Transverse colon (tissue), 4 donors: Measurements from ENCODE around the gene MON1A. TPM values are rescaled to one million over a fixed set of nuclear protein-coding genes. Genes with fewer than 3 reads are reported as not detected.
"Not testable (repeated sequence)": the region's sequence is repeated elsewhere in the genome, so short reads cannot be mapped to it uniquely, and the experiment has no call there.

Experiments used
- DNase-seq: peaks from one replicate; pipeline ENCODE4 v3.0.0-alpha.2; 2019
- H3K27ac ChIP-seq, 4 donors: fragments of 200-600 bp; sonication (generic); 2 replicates each; pipeline ENCODE4 v1.5.1; 2016 to 2018; ENCODE audit warnings: inconsistent platforms in 4 of 4
- H3K27me3 ChIP-seq: fragments of 200-600 bp; sonication (generic); 2 replicates; pipeline ENCODE4 v1.5.1; 2017; ENCODE audit warnings: inconsistent platforms
- H3K36me3 ChIP-seq, 4 donors: fragments of 200-600 bp; sonication (generic); 2 replicates each; pipeline ENCODE4 v1.5.1; 2017 to 2019; ENCODE audit warnings: inconsistent platforms in 4 of 4
- H3K4me1 ChIP-seq, 4 donors: fragments of 200-600 bp; sonication (generic); 2 replicates each; pipeline ENCODE4 v1.5.1; 2017 to 2020; ENCODE audit warnings: inconsistent platforms in 4 of 4
- H3K4me3 ChIP-seq, 4 donors: fragments of 200-600 bp; sonication (generic); 1 replicate in 1 of 4; 2 replicates in 3 of 4; pipeline versions ENCODE4 v1.5.1 to v1.6.1; 2017 to 2019; ENCODE audit warnings: inconsistent platforms in 4 of 4
- H3K9me3 ChIP-seq, 2 donors: fragments of 200-600 bp; sonication (generic); 2 replicates each; pipeline ENCODE4 v1.5.1; 2017 to 2019; ENCODE audit warnings: inconsistent platforms in 2 of 2
- EP300 ChIP-seq: sonication (generic); formaldehyde crosslinking; IDR thresholded peaks from one replicate; pipeline ENCODE4 v1.6.1; 2017; ENCODE audit warnings: antibody characterized with exemption, low read depth
- POLR2A ChIP-seq: fragments of 450-650 bp; IDR thresholded peaks from one replicate; pipeline ENCODE4 v1.6.1; 2016; ENCODE audit warnings: antibody characterized with exemption, mild to moderate bottlenecking, moderate library complexity
- POLR2AphosphoS5 ChIP-seq, 3 donors: sonication (generic); formaldehyde crosslinking; IDR thresholded peaks; one replicate each; pipeline ENCODE4 v1.6.1; 2016; ENCODE audit warnings: antibody characterized with exemption in 3 of 3
- WGBS, 2 donors: methylation state at CpG; one replicate each; pipeline ENCODE4 v1.1.5; 2018; ENCODE audit warnings: low coverage in 1 of 2; 5-methylcytosine and 5-hydroxymethylcytosine counted together
- in situ Hi-C, 4 donors: fragments of 200-750 bp; cut with MboI; loops; one replicate each; pipeline versions ENCODE4 v1.15.0 to v1.15.1; 2017; ENCODE audit warnings: low sequenced_read_pairs in 3 of 4, low pct_ligation_motif_present in 1 of 4, low pct_unique_long_range_greater_than_20kb in 1 of 4
- intact Hi-C: fragments of 100-400 bp; cut with DNase I; formaldehyde crosslinking; loops from one replicate; pipeline ENCODE4 v1.15.1; 2023; ENCODE audit warnings: low total_unique reads
- total RNA-seq, 4 donors: library from RNA; depleted of rRNA; stranded (reverse); fragments of >200 nt; gene quantifications; one replicate each; pipeline ENCODE4 v1.1.0, GENCODE V29; 2016
- TF ChIP-seq, protein P1 (sequence below), 5 experiments: fragments of 200-600 bp in 3 of 5; fragments of 450-650 bp in 2 of 5; sonication (generic) in 3 of 5; IDR thresholded peaks; 1 replicate in 2 of 5; 2 replicates in 3 of 5; pipeline ENCODE4 v1.5.1; 2016 to 2017; ENCODE audit warnings: antibody characterized with exemption in 5 of 5, inconsistent platforms in 3 of 5, mild to moderate bottlenecking in 2 of 5, moderate library complexity in 1 of 5

The MON1A gene
- total RNA-seq, 4 donors from 2014 or later = 0.80 to 10.5 (median 8.7) TPM

DNA sequence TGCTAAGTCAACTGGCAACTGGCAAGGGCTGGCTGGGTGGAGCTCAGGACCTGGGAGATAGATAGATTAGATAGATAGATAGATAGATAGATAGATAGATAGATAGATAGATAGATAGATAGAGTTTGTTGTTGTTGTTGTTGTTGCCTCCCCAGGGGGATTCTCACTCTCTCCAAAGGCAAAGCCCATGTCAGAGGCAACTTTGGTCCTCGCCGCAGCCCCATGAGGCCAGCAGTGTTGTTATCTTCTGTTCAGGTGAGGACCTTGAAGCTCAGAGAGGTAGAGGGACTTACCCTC lies 18.5 kb downstream of the MON1A start:
- no peak overlapping the region for H3K4me3 ChIP-seq
- in situ Hi-C loops = no loop called here
- 100% methylated on average over 2 of the region's 2 CpGs; no CpG with 5 or more reads in 1 of the 2 donors for WGBS, 2 donors

DNA sequence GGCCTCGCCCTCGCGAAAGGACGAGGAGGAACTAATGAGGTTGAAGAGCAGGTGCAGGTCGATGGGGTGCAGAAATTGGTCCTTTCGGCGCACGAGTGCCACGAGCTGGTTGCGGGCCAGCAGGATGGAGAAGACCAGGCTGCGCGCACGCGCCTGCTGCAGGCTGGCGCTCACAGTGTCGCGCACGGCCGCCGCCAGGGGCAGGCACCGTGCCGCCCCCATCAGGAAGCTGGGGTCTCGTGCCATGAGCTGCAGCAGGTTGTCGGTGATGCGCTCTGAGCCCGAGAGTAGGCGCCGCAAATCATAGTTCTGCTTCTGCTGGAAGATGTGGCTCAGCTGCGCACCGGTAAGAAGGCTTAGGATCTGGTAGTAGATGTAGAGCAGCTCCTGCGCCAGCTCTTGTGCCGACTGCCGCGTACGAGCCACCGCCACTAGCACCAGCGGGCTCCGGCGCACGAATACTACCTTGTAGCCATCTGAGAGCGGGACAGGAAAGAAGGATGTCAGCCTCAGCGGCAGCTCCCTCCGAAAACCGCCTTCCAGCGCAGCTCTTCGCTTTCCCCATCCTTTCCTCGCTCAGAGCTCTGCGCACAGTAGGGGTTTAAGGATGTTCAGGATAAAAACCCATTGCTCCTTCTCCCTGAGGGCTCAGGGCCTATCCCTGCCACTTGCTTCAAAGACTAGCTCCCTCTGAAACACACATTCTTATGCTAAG lies 19.0 kb downstream of the MON1A start:
- in situ Hi-C loops (no loop called here), intact Hi-C loops (no loop called here)
- no peaks in the 10 kb centered on the region for H3K27me3 ChIP-seq
- no peaks in the 10 kb centered on the region for H3K9me3 ChIP-seq
- WGBS, 2 donors = 84 to 91% methylated on average over 16 to 38 of the region's 48 CpGs
- TF ChIP-seq POLR2AphosphoS5 (IDR thresholded peaks at IDR 0.05) = no peak
- TF ChIP-seq, protein P1, sequence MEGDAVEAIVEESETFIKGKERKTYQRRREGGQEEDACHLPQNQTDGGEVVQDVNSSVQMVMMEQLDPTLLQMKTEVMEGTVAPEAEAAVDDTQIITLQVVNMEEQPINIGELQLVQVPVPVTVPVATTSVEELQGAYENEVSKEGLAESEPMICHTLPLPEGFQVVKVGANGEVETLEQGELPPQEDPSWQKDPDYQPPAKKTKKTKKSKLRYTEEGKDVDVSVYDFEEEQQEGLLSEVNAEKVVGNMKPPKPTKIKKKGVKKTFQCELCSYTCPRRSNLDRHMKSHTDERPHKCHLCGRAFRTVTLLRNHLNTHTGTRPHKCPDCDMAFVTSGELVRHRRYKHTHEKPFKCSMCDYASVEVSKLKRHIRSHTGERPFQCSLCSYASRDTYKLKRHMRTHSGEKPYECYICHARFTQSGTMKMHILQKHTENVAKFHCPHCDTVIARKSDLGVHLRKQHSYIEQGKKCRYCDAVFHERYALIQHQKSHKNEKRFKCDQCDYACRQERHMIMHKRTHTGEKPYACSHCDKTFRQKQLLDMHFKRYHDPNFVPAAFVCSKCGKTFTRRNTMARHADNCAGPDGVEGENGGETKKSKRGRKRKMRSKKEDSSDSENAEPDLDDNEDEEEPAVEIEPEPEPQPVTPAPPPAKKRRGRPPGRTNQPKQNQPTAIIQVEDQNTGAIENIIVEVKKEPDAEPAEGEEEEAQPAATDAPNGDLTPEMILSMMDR (IDR thresholded peaks at IDR 0.05) = no peak
- no peak for TF ChIP-seq EP300
- no peak for TF ChIP-seq POLR2A
- no peak for DNase-seq
- H3K27ac ChIP-seq = no peak overlapping the region
- peaks cover 0 to 10% (median 0%) of the 10 kb centered on the region in 4 donors for H3K36me3 ChIP-seq
- peaks cover 8 to 18% (median 13%) of the 10 kb centered on the region in 4 donors for H3K4me1 ChIP-seq
- no peak overlapping the region for H3K4me3 ChIP-seq

More for the DNA sequence above, 18.5 kb downstream of the MON1A start:
- intact Hi-C loops = no loop called here
- H3K27me3 ChIP-seq = no peaks in the 10 kb centered on the region
- peaks cover 0 to 10% (median 0%) of the 10 kb centered on the region in 4 donors for H3K36me3 ChIP-seq
- H3K4me1 ChIP-seq = peaks cover 3 to 13% (median 8%) of the 10 kb centered on the region in 4 donors
- no peaks in the 10 kb centered on the region for H3K9me3 ChIP-seq
- DNase-seq = no peak
- no peak overlapping the region for H3K27ac ChIP-seq
- TF ChIP-seq EP300 (no peak), POLR2AphosphoS5 (IDR thresholded peaks at IDR 0.05) (no peak), POLR2A (no peak)
- TF ChIP-seq, protein P1 (IDR thresholded peaks at IDR 0.05) = no peak

DNA sequence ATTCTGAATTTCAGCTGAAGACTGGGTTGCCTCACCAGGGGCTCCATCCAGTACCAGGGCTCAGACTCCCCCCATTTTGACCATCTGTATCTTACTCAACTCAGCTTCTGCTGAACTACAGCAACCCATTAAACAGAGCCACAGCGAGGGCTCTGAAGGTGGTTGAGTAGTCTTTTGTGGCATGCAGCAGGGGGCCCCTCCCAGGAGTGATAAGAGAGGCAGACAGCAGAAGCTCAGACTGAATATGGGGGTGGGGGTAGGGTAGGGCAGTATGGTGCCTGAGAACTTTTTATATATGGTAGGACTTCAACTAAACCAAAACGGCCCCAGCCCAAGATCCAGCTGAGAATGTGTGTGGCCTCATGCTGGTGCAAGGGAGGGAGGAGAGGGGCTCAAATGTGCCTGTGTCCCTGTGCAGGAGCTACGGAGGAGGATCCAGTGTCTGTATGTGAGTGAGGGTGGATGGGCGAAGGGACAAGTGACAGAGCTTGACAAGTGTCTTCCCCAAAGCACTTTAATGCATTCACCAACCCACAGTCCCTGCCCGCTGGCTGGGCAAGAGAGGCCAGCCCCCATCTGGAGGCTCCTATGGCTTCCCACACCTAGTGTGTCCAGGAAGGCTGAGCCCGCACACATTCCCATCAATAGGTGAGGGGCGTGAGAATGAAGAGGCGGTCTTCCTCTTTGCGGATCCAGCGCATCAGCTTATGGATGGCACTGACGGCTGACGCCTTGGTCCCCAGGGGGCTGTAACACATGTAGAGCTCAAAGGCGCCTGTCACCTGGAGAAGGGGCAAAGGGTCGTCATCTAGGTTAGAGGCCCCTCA lies 21.0 kb downstream of the MON1A start:
- no peak for TF ChIP-seq POLR2AphosphoS5 (IDR thresholded peaks at IDR 0.05)
- TF ChIP-seq, protein P1 (IDR thresholded peaks at IDR 0.05) = no peak
- TF ChIP-seq POLR2A = no peak
- no peak for TF ChIP-seq EP300
- intact Hi-C loops = loop anchor here (10.0 kb wide), 1 partner anchor 204 kb away; no protein-coding TSS in a partner anchor
- no peak for DNase-seq
- peaks cover 0 to 10% (median 0%) of the 10 kb centered on the region in 4 donors for H3K36me3 ChIP-seq
- 75 to 94% methylated on average over 2 to 14 of the region's 14 CpGs for whole genome bisulfite sequencing, 2 donors
- H3K4me1 ChIP-seq = peaks cover 20 to 36% (median 29%) of the 10 kb centered on the region in 4 donors
- no peak overlapping the region for H3K4me3 ChIP-seq
- no peak overlapping the region for H3K27ac ChIP-seq
- no peaks in the 10 kb centered on the region for H3K9me3 ChIP-seq
- no peaks in the 10 kb centered on the region for H3K27me3 ChIP-seq
- in situ Hi-C loops = no loop called here

DNA sequence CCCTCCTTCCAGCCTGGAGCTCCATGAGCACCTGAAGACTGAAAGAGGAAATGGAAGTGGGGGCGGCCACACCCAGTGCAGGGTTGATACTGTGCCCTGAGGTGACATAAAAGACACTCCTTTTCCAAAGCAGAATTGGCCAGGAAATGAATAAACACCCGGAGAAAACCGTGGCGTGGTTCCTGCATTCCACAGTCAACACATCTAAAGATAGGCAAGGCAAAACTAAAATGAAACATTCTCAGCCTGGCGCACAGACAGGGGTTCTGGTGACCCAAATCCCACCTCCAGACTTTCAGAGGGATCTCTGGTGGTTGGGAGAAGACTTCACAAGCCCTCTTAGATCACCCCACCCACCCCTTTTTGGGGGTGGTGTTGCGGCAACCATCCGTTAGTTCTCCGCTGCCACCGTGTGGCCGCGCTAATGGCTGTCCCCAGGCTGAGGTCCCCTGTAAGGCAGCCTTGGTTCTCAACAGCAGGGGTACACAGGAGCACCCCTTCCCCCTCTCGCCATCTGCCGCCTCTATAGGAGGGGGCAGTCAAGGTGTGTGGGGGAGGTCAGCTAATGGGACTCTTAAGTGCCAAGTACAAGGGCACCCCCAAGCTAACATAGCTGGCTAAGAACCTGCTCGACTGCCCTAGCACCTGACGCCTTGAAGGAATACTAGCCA lies 23.4 kb downstream of the MON1A start:
- H3K4me3 ChIP-seq = peak overlapping the region in 3 of 4 donors; percentile 16 to 39 (median 23)
- peak; percentile 87 for DNase-seq
- H3K27me3 ChIP-seq = no peaks in the 10 kb centered on the region
- 14% methylated on average over 14 of the region's 15 CpGs; no CpG with 5 or more reads in 1 of the 2 donors for WGBS, 2 donors
- peak; percentile 46 to 89 (median 71) for TF ChIP-seq POLR2AphosphoS5 (IDR thresholded peaks at IDR 0.05)
- TF ChIP-seq, protein P1 (IDR thresholded peaks at IDR 0.05) = peak; percentile 61 to 85 (median 67)
- TF ChIP-seq POLR2A = no peak
- no peak for TF ChIP-seq EP300
- intact Hi-C loops = loop anchor here (10.0 kb wide), 1 partner anchor 201 kb away; no protein-coding TSS in a partner anchor
- no peaks in the 10 kb centered on the region for H3K9me3 ChIP-seq
- peaks cover 0 to 10% (median 0%) of the 10 kb centered on the region in 4 donors for H3K36me3 ChIP-seq
- peak overlapping the region; percentile 83 to 86 (median 85) for H3K27ac ChIP-seq
- in situ Hi-C loops = no loop called here
- peaks cover 23 to 56% (median 51%) of the 10 kb centered on the region in 4 donors for H3K4me1 ChIP-seq

DNA sequence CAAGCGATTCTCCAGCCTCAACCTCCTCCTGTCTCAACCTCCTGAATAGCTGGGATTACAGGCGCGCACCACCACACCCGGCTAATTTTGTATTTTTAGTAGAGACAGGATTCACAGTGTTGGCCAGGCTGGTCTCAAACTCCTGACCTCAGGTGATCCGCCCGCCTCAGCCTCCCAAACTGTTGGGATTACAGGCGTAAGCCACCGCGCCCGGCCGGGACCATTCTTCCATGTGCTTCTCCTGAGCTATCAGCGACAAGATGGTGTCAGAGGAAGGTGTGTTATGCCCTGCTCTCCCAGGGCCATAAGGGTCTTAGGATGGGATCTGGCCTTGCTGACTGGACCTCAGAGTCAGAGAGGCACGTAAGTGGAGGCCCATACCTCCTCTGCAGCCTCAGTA lies 25.2 kb downstream of the MON1A start:
- intact Hi-C loops = loop anchor here (10.0 kb wide), 1 partner anchor 200 kb away; no protein-coding TSS in a partner anchor
- WGBS, 2 donors = 97% methylated on average over 13 of the region's 13 CpGs; no CpG with 5 or more reads in 1 of the 2 donors

More for the DNA sequence above, 25.2 kb downstream of the MON1A start:
- H3K4me3 ChIP-seq = peak overlapping the region in 1 of 4 donors; percentile 50
- H3K36me3 ChIP-seq, H3K27me3 ChIP-seq, H3K9me3 ChIP-seq, DNase-seq, in situ Hi-C loops: not testable (repeated sequence)
- peaks cover 29 to 73% (median 66%) of the 10 kb centered on the region in 4 donors for H3K4me1 ChIP-seq
- peak overlapping the region; percentile 83 to 86 (median 85) for H3K27ac ChIP-seq
